ENCODE data around the gene LCE4A. TPM values are rescaled to one million over a fixed set of nuclear protein-coding genes. Genes with fewer than 3 reads are reported as not detected.

LCE4A gene
- total RNA-seq, 1 donor from 2014 or later: not detected

DNA sequence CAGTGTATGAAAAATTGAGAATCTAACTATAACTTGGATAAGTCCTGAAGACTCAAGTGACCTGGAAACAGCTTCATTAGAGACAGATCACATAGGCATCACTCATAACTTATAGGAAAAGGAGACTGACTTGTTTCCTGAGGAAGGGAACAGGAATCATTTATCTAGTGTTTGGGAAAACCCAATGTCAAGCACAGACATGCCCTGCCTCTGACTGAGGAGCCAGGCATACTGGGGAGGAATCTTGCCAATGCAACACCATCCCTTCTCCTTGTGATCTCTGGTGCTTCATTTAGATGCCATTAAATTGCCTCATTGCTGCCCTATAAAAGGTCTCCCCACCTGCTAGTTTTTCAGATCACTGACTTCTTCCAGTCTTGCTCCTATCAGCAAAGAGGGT is 10.3 kb downstream of the LCE4A start:
- intact Hi-C loops (cut with micrococcal nuclease): no loop called here
- Mint-ChIP-seq H3K4me3 (ENCODE audit: low read depth) (no peak overlapping the region), H3K27ac (no peak overlapping the region), H3K9me3 (no peaks in the 10 kb centered on the region), H3K4me1 (ENCODE audit: low read depth) (no peaks in the 10 kb centered on the region), H3K36me3 (ENCODE audit: low read depth) (no peaks in the 10 kb centered on the region), H3K27me3 (ENCODE audit: low read depth) (no peaks in the 10 kb centered on the region)
- DNase-seq (ENCODE audit: low spot score): no peak

DNA sequence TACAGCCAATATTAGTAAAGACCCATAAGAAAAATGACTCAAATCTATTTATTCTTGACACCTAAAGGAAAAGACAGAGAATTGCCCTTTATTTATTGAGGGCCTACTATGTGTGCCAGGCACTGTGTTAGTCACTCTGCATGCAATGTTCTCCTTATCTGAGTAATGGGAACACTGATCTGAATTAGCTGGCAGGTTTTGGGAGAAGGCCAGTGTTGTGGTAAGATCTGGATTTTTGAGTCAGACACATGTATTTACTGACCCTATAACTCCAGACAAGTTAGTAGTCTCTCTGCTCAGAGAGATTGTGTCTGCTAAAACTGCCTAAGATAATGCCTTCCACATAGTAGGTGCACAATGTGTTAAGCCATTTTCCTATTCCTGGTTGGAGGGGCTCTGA is 17.3 kb downstream of the LCE4A start:
- Mint-ChIP-seq H3K9me3 (no peaks in the 10 kb centered on the region), H3K4me1 (ENCODE audit: low read depth) (no peaks in the 10 kb centered on the region), H3K27me3 (ENCODE audit: low read depth) (no peaks in the 10 kb centered on the region), H3K27ac (no peak overlapping the region), H3K36me3 (ENCODE audit: low read depth) (no peaks in the 10 kb centered on the region), H3K4me3 (ENCODE audit: low read depth) (no peak overlapping the region)
- DNase-seq (ENCODE audit: low spot score): no peak
- intact Hi-C loops (cut with micrococcal nuclease): no loop called here

DNA sequence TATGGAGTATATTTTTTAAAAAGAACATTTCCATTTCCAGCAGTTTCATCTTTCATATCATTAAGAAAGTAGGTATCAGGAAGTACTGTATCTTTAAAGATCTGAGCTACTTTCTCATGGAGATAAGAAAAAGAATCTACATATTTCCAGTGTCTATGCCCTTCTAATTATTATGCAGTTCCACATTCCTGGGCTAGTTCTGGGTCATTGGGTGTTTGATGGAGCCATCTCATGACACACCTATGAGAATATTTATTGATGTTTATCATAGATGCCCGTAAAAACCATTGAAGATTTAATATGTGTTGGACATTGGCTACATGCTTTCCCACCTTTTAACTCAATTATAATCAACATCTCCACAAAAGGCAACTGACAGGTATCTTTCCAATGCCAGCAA is 21.0 kb downstream of the LCE4A start:
- H3K27me3 Mint-ChIP-seq (ENCODE audit: low read depth): no peaks in the 10 kb centered on the region
- intact Hi-C loops (cut with micrococcal nuclease): no loop called here
- no peaks in the 10 kb centered on the region for H3K36me3 Mint-ChIP-seq (ENCODE audit: low read depth)

DNA sequence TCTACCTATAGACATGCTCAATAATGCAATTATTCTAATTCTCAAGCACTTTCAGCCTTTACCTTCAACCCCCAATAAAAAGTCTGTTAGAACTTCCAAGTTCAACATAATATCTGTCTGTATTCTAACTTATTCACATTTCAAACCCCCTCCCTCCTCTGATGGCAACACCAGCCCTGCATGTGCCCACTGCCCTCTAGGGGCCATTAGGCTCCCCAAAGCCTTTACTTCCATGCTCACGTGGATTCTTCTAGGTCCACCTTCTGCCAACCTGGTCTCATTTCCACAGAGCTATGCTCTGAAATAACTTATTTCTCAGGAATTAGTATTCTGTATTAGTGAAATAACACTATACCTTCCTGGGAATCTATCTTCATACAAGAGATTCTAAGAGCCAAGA is 27.7 kb downstream of the LCE4A start:
- Mint-ChIP-seq H3K4me3 (ENCODE audit: low read depth) (no peak overlapping the region), H3K9me3 (no peaks in the 10 kb centered on the region), H3K4me1 (ENCODE audit: low read depth) (no peaks in the 10 kb centered on the region), H3K36me3 (ENCODE audit: low read depth) (no peaks in the 10 kb centered on the region), H3K27me3 (ENCODE audit: low read depth) (no peaks in the 10 kb centered on the region), H3K27ac (no peak overlapping the region)
- intact Hi-C loops (cut with micrococcal nuclease): no loop called here
- no peak for DNase-seq (ENCODE audit: low spot score)

More for the DNA sequence above, 21.0 kb downstream of the LCE4A start:
- H3K27ac Mint-ChIP-seq: no peak overlapping the region
- no peak overlapping the region for H3K4me3 Mint-ChIP-seq (ENCODE audit: low read depth)
- DNase-seq (ENCODE audit: low spot score): no peak
- H3K4me1 Mint-ChIP-seq (ENCODE audit: low read depth): no peaks in the 10 kb centered on the region
- no peaks in the 10 kb centered on the region for H3K9me3 Mint-ChIP-seq

DNA sequence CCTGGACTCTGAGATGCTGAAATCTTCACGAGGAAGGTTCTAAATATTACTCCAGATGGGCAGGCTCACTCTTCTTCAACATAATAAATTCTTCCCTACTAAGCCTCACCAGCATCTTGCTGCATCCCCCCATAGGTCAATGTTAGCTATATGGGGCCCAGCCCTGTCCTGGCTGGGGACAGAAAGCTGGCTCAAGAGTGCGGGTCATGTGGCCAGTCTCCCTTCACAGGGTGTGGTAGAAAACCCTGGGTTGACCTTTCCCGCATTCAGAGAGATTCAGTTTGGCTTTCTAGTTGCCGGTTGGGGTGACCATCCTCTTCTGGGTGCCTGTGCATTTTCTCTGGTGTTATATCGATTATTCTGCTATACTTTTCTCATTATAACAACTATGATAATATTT is 30.0 kb downstream of the LCE4A start:
- Mint-ChIP-seq H3K9me3 (no peaks in the 10 kb centered on the region), H3K27me3 (ENCODE audit: low read depth) (no peaks in the 10 kb centered on the region), H3K4me1 (ENCODE audit: low read depth) (no peaks in the 10 kb centered on the region), H3K27ac (no peak overlapping the region), H3K4me3 (ENCODE audit: low read depth) (no peak overlapping the region), H3K36me3 (ENCODE audit: low read depth) (no peaks in the 10 kb centered on the region)
- DNase-seq (ENCODE audit: low spot score): no peak
- intact Hi-C loops (cut with micrococcal nuclease): no loop called here

- no peaks in the 10 kb centered on the region for H3K27me3 Mint-ChIP-seq (ENCODE audit: low read depth)
These were observed 31.9 kb downstream of the LCE4A start for GRCh38 chr1:152739841-152740240.

DNA sequence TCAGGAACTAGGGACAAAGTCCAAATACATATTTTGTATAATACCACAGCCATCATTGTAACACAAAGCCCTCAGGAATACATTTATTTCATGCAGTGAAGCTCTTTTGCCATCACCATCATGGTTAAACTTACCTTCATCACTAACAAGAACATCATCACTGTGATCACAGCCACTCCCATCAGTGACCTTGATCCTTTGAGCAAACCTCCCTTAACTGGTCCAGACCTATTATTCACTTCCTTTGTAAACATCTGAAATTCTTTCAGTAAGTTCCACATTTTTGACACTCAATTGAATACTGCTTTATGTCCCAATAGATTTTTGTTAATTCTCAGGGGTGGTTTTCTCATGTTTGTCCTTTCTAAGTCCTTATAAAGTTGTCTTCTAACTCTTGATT is 33.7 kb downstream of the LCE4A start:
- no peaks in the 10 kb centered on the region for H3K27me3 Mint-ChIP-seq (ENCODE audit: low read depth)
- DNase-seq (ENCODE audit: low spot score): no peak
- no peaks in the 10 kb centered on the region for H3K9me3 Mint-ChIP-seq
- no peaks in the 10 kb centered on the region for H3K4me1 Mint-ChIP-seq (ENCODE audit: low read depth)
- intact Hi-C loops (cut with micrococcal nuclease): no loop called here
- no peaks in the 10 kb centered on the region for H3K36me3 Mint-ChIP-seq (ENCODE audit: low read depth)
- H3K27ac Mint-ChIP-seq: no peak overlapping the region
- no peak overlapping the region for H3K4me3 Mint-ChIP-seq (ENCODE audit: low read depth)

More at GRCh38 chr1:152739841-152740240, 31.9 kb downstream of the LCE4A start:
- H3K9me3 Mint-ChIP-seq: no peaks in the 10 kb centered on the region
- H3K36me3 Mint-ChIP-seq (ENCODE audit: low read depth): no peaks in the 10 kb centered on the region
- H3K4me3 Mint-ChIP-seq (ENCODE audit: low read depth): no peak overlapping the region
- H3K27ac Mint-ChIP-seq: no peak overlapping the region
- no peaks in the 10 kb centered on the region for H3K4me1 Mint-ChIP-seq (ENCODE audit: low read depth)
- DNase-seq (ENCODE audit: low spot score): no peak
- intact Hi-C loops (cut with micrococcal nuclease): no loop called here

- Mint-ChIP-seq H3K27ac (no peak overlapping the region), H3K4me1 (ENCODE audit: low read depth) (no peaks in the 10 kb centered on the region), H3K4me3 (ENCODE audit: low read depth) (no peak overlapping the region), H3K9me3 (no peaks in the 10 kb centered on the region), H3K36me3 (ENCODE audit: low read depth) (no peaks in the 10 kb centered on the region), H3K27me3 (ENCODE audit: low read depth) (peaks cover 3% of the 10 kb centered on the region)
- no peak for DNase-seq (ENCODE audit: low spot score)
- intact Hi-C loops (cut with micrococcal nuclease): no loop called here
These were observed 35.6 kb downstream of the LCE4A start for GRCh38 chr1:152743371-152744145.

- Mint-ChIP-seq H3K9me3 (no peaks in the 10 kb centered on the region), H3K27ac (no peak overlapping the region), H3K27me3 (ENCODE audit: low read depth) (peaks cover 4% of the 10 kb centered on the region), H3K36me3 (ENCODE audit: low read depth) (no peaks in the 10 kb centered on the region), H3K4me3 (ENCODE audit: low read depth) (no peak overlapping the region), H3K4me1 (ENCODE audit: low read depth) (no peaks in the 10 kb centered on the region)
- DNase-seq (ENCODE audit: low spot score): no peak
- intact Hi-C loops (cut with micrococcal nuclease): no loop called here
These were observed 37.3 kb downstream of the LCE4A start for GRCh38 chr1:152745289-152745704.

- DNase-seq (ENCODE audit: low spot score): no peak
- no peaks in the 10 kb centered on the region for H3K9me3 Mint-ChIP-seq
- peaks cover 4% of the 10 kb centered on the region for H3K27me3 Mint-ChIP-seq (ENCODE audit: low read depth)
- no peaks in the 10 kb centered on the region for H3K36me3 Mint-ChIP-seq (ENCODE audit: low read depth)
- intact Hi-C loops (cut with micrococcal nuclease): no loop called here
- no peak overlapping the region for H3K27ac Mint-ChIP-seq
- no peaks in the 10 kb centered on the region for H3K4me1 Mint-ChIP-seq (ENCODE audit: low read depth)
- H3K4me3 Mint-ChIP-seq (ENCODE audit: low read depth): no peak overlapping the region
These were observed 37.9 kb downstream of the LCE4A start for GRCh38 chr1:152745765-152746444.

- no peaks in the 10 kb centered on the region for H3K36me3 Mint-ChIP-seq (ENCODE audit: low read depth)
- no peak overlapping the region for H3K27ac Mint-ChIP-seq
- H3K9me3 Mint-ChIP-seq: no peaks in the 10 kb centered on the region
- no peak overlapping the region for H3K4me3 Mint-ChIP-seq (ENCODE audit: low read depth)
- no peak for DNase-seq (ENCODE audit: low spot score)
- H3K27me3 Mint-ChIP-seq (ENCODE audit: low read depth): peaks cover 10% of the 10 kb centered on the region
- intact Hi-C loops (cut with micrococcal nuclease): no loop called here
- H3K4me1 Mint-ChIP-seq (ENCODE audit: low read depth): peaks cover 3% of the 10 kb centered on the region
These were observed 39.9 kb downstream of the LCE4A start for GRCh38 chr1:152747831-152748230.

GRCh38 chr1:152752225-152752624 is 44.3 kb downstream of the LCE4A start:
- DNase-seq (ENCODE audit: low spot score): no peak
- H3K27me3 Mint-ChIP-seq (ENCODE audit: low read depth): peaks cover 14% of the 10 kb centered on the region
- no peaks in the 10 kb centered on the region for H3K36me3 Mint-ChIP-seq (ENCODE audit: low read depth)
- H3K4me1 Mint-ChIP-seq (ENCODE audit: low read depth): peaks cover 3% of the 10 kb centered on the region
- H3K27ac Mint-ChIP-seq: no peak overlapping the region
- intact Hi-C loops (cut with micrococcal nuclease): no loop called here
- no peaks in the 10 kb centered on the region for H3K9me3 Mint-ChIP-seq
- no peak overlapping the region for H3K4me3 Mint-ChIP-seq (ENCODE audit: low read depth)

- no peak overlapping the region for H3K27ac Mint-ChIP-seq
- peaks cover 3% of the 10 kb centered on the region for H3K4me1 Mint-ChIP-seq (ENCODE audit: low read depth)
These were observed 45.6 kb downstream of the LCE4A start for GRCh38 chr1:152753586-152753985.

More at GRCh38 chr1:152753586-152753985, 45.6 kb downstream of the LCE4A start:
- Mint-ChIP-seq H3K9me3 (no peaks in the 10 kb centered on the region), H3K27me3 (ENCODE audit: low read depth) (peaks cover 11% of the 10 kb centered on the region), H3K4me3 (ENCODE audit: low read depth) (no peak overlapping the region), H3K36me3 (ENCODE audit: low read depth) (no peaks in the 10 kb centered on the region)
- intact Hi-C loops (cut with micrococcal nuclease): no loop called here
- no peak for DNase-seq (ENCODE audit: low spot score)
